Smooth muscle cell (in vitro differentiated cells): Measurements from ENCODE around the gene FBLL1. TPM values are rescaled to one million over a fixed set of nuclear protein-coding genes. Genes with fewer than 3 reads are reported as not detected.

Experiments used
- DNase-seq: peaks from one replicate; lab custom pipeline; 2025; ENCODE audit not compliant: unreplicated experiment; lab: John Stamatoyannopoulos, UW
- H2AFZ ChIP-seq: fragments of 200-600 bp; sonication (generic); 2 replicates; pipeline ENCODE4 v1.6.0; 2016; ENCODE audit warnings: antibody characterized with exemption, low read depth, mild to moderate bottlenecking
- H3F3A ChIP-seq: fragments of 200-600 bp; sonication (generic); 2 replicates; pipeline ENCODE4 v1.6.0; 2017; ENCODE audit warnings: antibody characterized with exemption, low read depth
- H3K27ac ChIP-seq: fragments of 200-600 bp; sonication (generic); 2 replicates; pipeline ENCODE4 v1.5.1; 2016; ENCODE audit warnings: low read depth, mild to moderate bottlenecking
- H3K27me3 ChIP-seq: fragments of 200-600 bp; sonication (generic); 2 replicates; pipeline ENCODE4 v1.6.1; 2016; ENCODE audit warnings: low read depth, mild to moderate bottlenecking
- H3K36me3 ChIP-seq: fragments of 200-600 bp; sonication (generic); 2 replicates; pipeline ENCODE4 v1.5.1; 2016; ENCODE audit warnings: low read depth
- H3K4me1 ChIP-seq: fragments of 200-600 bp; sonication (generic); 2 replicates; pipeline ENCODE4 v1.5.1; 2016; ENCODE audit warnings: low read depth
- H3K4me2 ChIP-seq: fragments of 200-600 bp; sonication (generic); 2 replicates; pipeline ENCODE4 v1.6.0; 2016; ENCODE audit warnings: mild to moderate bottlenecking
- H3K4me3 ChIP-seq: fragments of 200-600 bp; sonication (generic); 2 replicates; pipeline ENCODE4 v1.5.1; 2016; ENCODE audit warnings: mild to moderate bottlenecking
- H3K79me2 ChIP-seq: fragments of 200-600 bp; sonication (generic); 2 replicates; pipeline ENCODE4 v1.6.0; 2016; ENCODE audit warnings: low read depth, mild to moderate bottlenecking
- H3K9ac ChIP-seq: fragments of 200-600 bp; sonication (generic); 2 replicates; pipeline ENCODE4 v1.6.0; 2016; ENCODE audit warnings: low read depth
- H3K9me3 ChIP-seq: fragments of 200-600 bp; sonication (generic); replicated peaks from 2 replicates; pipeline ENCODE4 v1.5.1; 2016; ENCODE audit warnings: low read depth
- H4K20me1 ChIP-seq: fragments of 200-600 bp; sonication (generic); 2 replicates; pipeline ENCODE4 v1.6.0; 2016; ENCODE audit warnings: low read depth
- CTCF ChIP-seq: fragments of 200-600 bp; sonication (generic); IDR thresholded peaks from 2 replicates; pipeline ENCODE4 v1.5.1; 2017; ENCODE audit warnings: borderline replicate concordance, mild to moderate bottlenecking, antibody characterized with exemption; ENCODE audit not compliant: insufficient read depth, poor library complexity, severe bottlenecking
- WGBS: methylation state at CpG from one replicate; pipeline ENCODE4 v1.1.7; 2016; ENCODE audit warnings: low lambda C conversion rate; 5-methylcytosine and 5-hydroxymethylcytosine counted together
- polyA plus RNA-seq: library from polyadenylated mRNA; unstranded; fragments of >200 nt; fragmentation: Nextera tagmentation; extraction: Ambion mirVana; gene quantifications from 2 replicates; pipeline ENCODE4 v1.2.1, GENCODE V29; 2016
- total RNA-seq: library from RNA; depleted of rRNA; stranded (reverse); fragments of >200 nt; gene quantifications from 2 replicates; pipeline ENCODE4 v1.2.3, GENCODE V29; 2014

The FBLL1 gene
- total and polyA plus RNA-seq, 2 experiments from 2014 or later = 0.30 to 1.0 TPM

- H2AFZ ChIP-seq = no peak overlapping the region
- no peaks in the 10 kb centered on the region for H3K27me3 ChIP-seq
- DNase-seq = no peak
- H3F3A ChIP-seq = no peaks in the 10 kb centered on the region
- H3K27ac ChIP-seq = no peak overlapping the region
- peaks cover 57% of the 10 kb centered on the region for H4K20me1 ChIP-seq
- no peak for TF ChIP-seq CTCF
- no peak overlapping the region for H3K9ac ChIP-seq
- no peak overlapping the region for H3K4me2 ChIP-seq
- no peaks in the 10 kb centered on the region for H3K4me1 ChIP-seq
- no peaks in the 10 kb centered on the region for H3K9me3 ChIP-seq
- no peak overlapping the region for H3K4me3 ChIP-seq
- 98% methylated on average over 7 of the region's 7 CpGs for WGBS
- H3K79me2 ChIP-seq = peaks cover 12% of the 10 kb centered on the region
- H3K36me3 ChIP-seq = peaks cover 9% of the 10 kb centered on the region
Measured at GRCh38 chr5:168549554-168549953, 20.4 kb downstream of the FBLL1 start.

GRCh38 chr5:168550656-168551055 lies 21.6 kb downstream of the FBLL1 start:
- no peak overlapping the region for H3K4me2 ChIP-seq
- no peak overlapping the region for H3K27ac ChIP-seq
- H3F3A ChIP-seq = no peaks in the 10 kb centered on the region
- DNase-seq = no peak
- no peak overlapping the region for H3K4me3 ChIP-seq
- peaks cover 15% of the 10 kb centered on the region for H3K79me2 ChIP-seq
- no peak overlapping the region for H2AFZ ChIP-seq
- TF ChIP-seq CTCF = no peak
- H3K9me3 ChIP-seq = no peaks in the 10 kb centered on the region
- H3K9ac ChIP-seq = no peak overlapping the region
- H3K36me3 ChIP-seq = peaks cover 9% of the 10 kb centered on the region
- H3K4me1 ChIP-seq = no peaks in the 10 kb centered on the region
- no peaks in the 10 kb centered on the region for H3K27me3 ChIP-seq
- peaks cover 67% of the 10 kb centered on the region for H4K20me1 ChIP-seq

GRCh38 chr5:168552146-168552545 lies 23.0 kb downstream of the FBLL1 start:
- Histone ChIP-seq H3K9ac (no peak overlapping the region), H3K27me3 (no peaks in the 10 kb centered on the region), H4K20me1 (peaks cover 74% of the 10 kb centered on the region), H3K79me2 (peaks cover 26% of the 10 kb centered on the region), H3K27ac (no peak overlapping the region), H3K4me2 (no peak overlapping the region), H3K4me3 (no peak overlapping the region), H3F3A (no peaks in the 10 kb centered on the region), H2AFZ (no peak overlapping the region), H3K36me3 (peaks cover 14% of the 10 kb centered on the region), H3K9me3 (no peaks in the 10 kb centered on the region), H3K4me1 (no peaks in the 10 kb centered on the region)
- DNase-seq = no peak
- TF ChIP-seq CTCF = no peak
- 77% methylated on average over 1 of the region's 1 CpG for WGBS

GRCh38 chr5:168553377-168554130 lies 24.4 kb downstream of the FBLL1 start:
- no peak overlapping the region for H2AFZ ChIP-seq
- H3K9me3 ChIP-seq = no peaks in the 10 kb centered on the region
- DNase-seq = no peak
- no peak overlapping the region for H3K4me2 ChIP-seq
- peaks cover 26% of the 10 kb centered on the region for H3K79me2 ChIP-seq
- 96% methylated on average over 2 of the region's 2 CpGs for WGBS
- no peaks in the 10 kb centered on the region for H3K4me1 ChIP-seq
- H3K9ac ChIP-seq = no peak overlapping the region
- H3K27ac ChIP-seq = no peak overlapping the region
- no peaks in the 10 kb centered on the region for H3K27me3 ChIP-seq
- no peak overlapping the region for H3K4me3 ChIP-seq
- no peak for TF ChIP-seq CTCF
- H4K20me1 ChIP-seq = peaks cover 74% of the 10 kb centered on the region
- no peaks in the 10 kb centered on the region for H3F3A ChIP-seq
- peaks cover 12% of the 10 kb centered on the region for H3K36me3 ChIP-seq
